ENCODE results near the gene CACNB1.
A peak's percentile ranks its signal among the peaks of the same experiment; 100 is the strongest.
"Not testable (repeated sequence)": the region's sequence is repeated elsewhere in the genome, so short reads cannot be mapped to it uniquely, and the experiment has no call there.

The CACNB1 gene

GRCh38 chr17:39174920-39175694 is 22.4 kb downstream of the CACNB1 start:
- peak; percentile 84 for DNase-seq (ENCODE audit: low spot score)

GRCh38 chr17:39173526-39174274 is 23.8 kb downstream of the CACNB1 start:
- no peak for DNase-seq (ENCODE audit: low spot score)

- DNase-seq (ENCODE audit: low spot score): no peak
Observed at GRCh38 chr17:39173080-39173479, 24.4 kb downstream of the CACNB1 start.

GRCh38 chr17:39171933-39172332 is 25.5 kb downstream of the CACNB1 start:
- no peak for DNase-seq (ENCODE audit: low spot score)

GRCh38 chr17:39170558-39170957 is 26.9 kb downstream of the CACNB1 start:
- DNase-seq (ENCODE audit: low spot score): no peak

GRCh38 chr17:39170109-39170508 is 27.4 kb downstream of the CACNB1 start:
- no peak for DNase-seq (ENCODE audit: low spot score)

GRCh38 chr17:39169518-39169917 is 28.0 kb downstream of the CACNB1 start:
- DNase-seq (ENCODE audit: low spot score): no peak

- no peak for DNase-seq (ENCODE audit: low spot score)
Observed at GRCh38 chr17:39169101-39169500, 28.4 kb downstream of the CACNB1 start.

GRCh38 chr17:39168503-39168902 is 29.0 kb downstream of the CACNB1 start:
- DNase-seq (ENCODE audit: low spot score): not testable (repeated sequence)

GRCh38 chr17:39167476-39167875 is 30.0 kb downstream of the CACNB1 start:
- DNase-seq (ENCODE audit: low spot score): peak; percentile 31

GRCh38 chr17:39166437-39167335 is 30.8 kb downstream of the CACNB1 start:
- no peak for DNase-seq (ENCODE audit: low spot score)

GRCh38 chr17:39165841-39166349 is 31.6 kb downstream of the CACNB1 start, which contains the start of gene ARL5C:
ARL5C (minus strand) TSS chr17:39166161; CDS start chr17:39165760, 401 bp downstream.
- no peak for DNase-seq (ENCODE audit: low spot score)

GRCh38 chr17:39165178-39165840 is 32.2 kb downstream of the CACNB1 start:
- DNase-seq (ENCODE audit: low spot score): no peak

- peak; percentile 97 for DNase-seq (ENCODE audit: low spot score)
Observed at GRCh38 chr17:39164675-39165143, 32.8 kb downstream of the CACNB1 start.

- DNase-seq (ENCODE audit: low spot score): no peak
Observed at GRCh38 chr17:39161962-39162361, 35.5 kb downstream of the CACNB1 start.

- no peak for DNase-seq (ENCODE audit: low spot score)
Observed at GRCh38 chr17:39158623-39159022, 38.8 kb downstream of the CACNB1 start.

- DNase-seq (ENCODE audit: low spot score): no peak
Observed at GRCh38 chr17:39156491-39156890, 41.0 kb downstream of the CACNB1 start.

- no peak for DNase-seq (ENCODE audit: low spot score)
Observed at GRCh38 chr17:39155654-39156053, 41.8 kb downstream of the CACNB1 start.

GRCh38 chr17:39153599-39154051 is 43.8 kb downstream of the CACNB1 start:
- DNase-seq (ENCODE audit: low spot score): peak; percentile 85

- no peak for DNase-seq (ENCODE audit: low spot score)
Observed at GRCh38 chr17:39151943-39152818, 45.3 kb downstream of the CACNB1 start.
